NOMO-1 treated with dmso at 0.1 percent for 144 hours (cell line): ENCODE data around the gene TLCD2.
"Not testable (repeated sequence)": the region's sequence is repeated elsewhere in the genome, so short reads cannot be mapped to it uniquely, and the experiment has no call there.

Experiments
- DNase-seq: peaks from one replicate; lab custom pipeline; 2025; ENCODE audit not compliant: unreplicated experiment; lab: John Stamatoyannopoulos, UW

The TLCD2 gene

GRCh38 chr17:1709971-1710806 is at the start of gene TLCD2:
TLCD2 (minus strand) TSS chr17:1710377; CDS start chr17:1710242, 135 bp downstream.
- DNase-seq: no peak

GRCh38 chr17:1759529-1759928 is 49.4 kb upstream of the TLCD2 start:
- no peak for DNase-seq

- peak; percentile 29 for DNase-seq
Observed at GRCh38 chr17:1758807-1759206, 48.6 kb upstream of the TLCD2 start.

GRCh38 chr17:1755827-1756262 is 45.7 kb upstream of the TLCD2 start:
- DNase-seq: no peak

- DNase-seq: no peak
Observed at GRCh38 chr17:1755252-1755826, 45.2 kb upstream of the TLCD2 start.

- no peak for DNase-seq
Observed at GRCh38 chr17:1754430-1755112, 44.4 kb upstream of the TLCD2 start.

GRCh38 chr17:1753767-1754429 is 43.7 kb upstream of the TLCD2 start:
- DNase-seq: no peak

- peak; percentile 22 for DNase-seq
Observed at GRCh38 chr17:1752425-1753262, 42.5 kb upstream of the TLCD2 start.

- DNase-seq: no peak
Observed at GRCh38 chr17:1750628-1751027, 40.5 kb upstream of the TLCD2 start.

- no peak for DNase-seq
Observed at GRCh38 chr17:1746975-1747543, 36.9 kb upstream of the TLCD2 start.

GRCh38 chr17:1745513-1746020 is 35.4 kb upstream of the TLCD2 start:
- DNase-seq: no peak

GRCh38 chr17:1744551-1745512 is 34.7 kb upstream of the TLCD2 start:
- no peak for DNase-seq

- no peak for DNase-seq
Observed at GRCh38 chr17:1743088-1743439, 32.9 kb upstream of the TLCD2 start.

- DNase-seq: no peak
Observed at GRCh38 chr17:1742371-1743087, 32.4 kb upstream of the TLCD2 start, which contains the start of gene SERPINF2. SERPINF2 (plus strand) TSS chr17:1742871; CDS start chr17:1744996, 2,125 bp downstream.

- not testable (repeated sequence) for DNase-seq
Observed at GRCh38 chr17:1741899-1742298, 31.7 kb upstream of the TLCD2 start.

GRCh38 chr17:1737531-1738291 is 27.5 kb upstream of the TLCD2 start:
- no peak for DNase-seq
